NT2/D1 (cell line): ENCODE data around the gene NKD1.

ENCODE experiments used
- DNase-seq: peaks from one replicate; pipeline ENCODE4 v3.0.0-alpha.2; 2011; ENCODE audit warnings: low read depth, low spot score
- H3K27me3 ChIP-seq: 2 replicates; pipeline ENCODE4 v1.6.0; 2011; ENCODE audit warnings: mild to moderate bottlenecking; ENCODE audit not compliant: insufficient read length, insufficient read depth
- H3K36me3 ChIP-seq: 2 replicates; pipeline ENCODE4 v1.6.1; 2011; ENCODE audit warnings: mild to moderate bottlenecking, low read length, mixed read lengths; ENCODE audit not compliant: insufficient read depth, insufficient read length
- H3K4me1 ChIP-seq: 2 replicates; pipeline ENCODE4 v1.5.1; 2011; ENCODE audit not compliant: insufficient read depth, insufficient read length
- H3K4me3 ChIP-seq: 2 replicates; pipeline ENCODE4 v1.5.1; 2011; ENCODE audit warnings: low read depth; ENCODE audit not compliant: insufficient read length
- H3K9ac ChIP-seq: 2 replicates; pipeline ENCODE4 v1.6.0; 2011; ENCODE audit warnings: low read depth; ENCODE audit not compliant: insufficient read length
- H3K9me3 ChIP-seq: 2 replicates; pipeline ENCODE4 v1.5.1; 2011; ENCODE audit warnings: mild to moderate bottlenecking, low read length; ENCODE audit not compliant: insufficient read depth
- SUZ12 ChIP-seq: IDR thresholded peaks from 2 replicates; pipeline ENCODE4 v1.6.1; 2011; ENCODE audit not compliant: insufficient read length, insufficient read depth; ENCODE audit errors: extremely low read depth
- YY1 ChIP-seq: IDR thresholded peaks from 2 replicates; pipeline ENCODE4 v1.6.1; 2011; ENCODE audit not compliant: insufficient read length, insufficient read depth
- ZNF274 ChIP-seq: IDR thresholded peaks from 2 replicates; pipeline ENCODE4 v1.6.1; 2011; ENCODE audit warnings: mild to moderate bottlenecking, low read depth, low read length

Gene NKD1

DNA sequence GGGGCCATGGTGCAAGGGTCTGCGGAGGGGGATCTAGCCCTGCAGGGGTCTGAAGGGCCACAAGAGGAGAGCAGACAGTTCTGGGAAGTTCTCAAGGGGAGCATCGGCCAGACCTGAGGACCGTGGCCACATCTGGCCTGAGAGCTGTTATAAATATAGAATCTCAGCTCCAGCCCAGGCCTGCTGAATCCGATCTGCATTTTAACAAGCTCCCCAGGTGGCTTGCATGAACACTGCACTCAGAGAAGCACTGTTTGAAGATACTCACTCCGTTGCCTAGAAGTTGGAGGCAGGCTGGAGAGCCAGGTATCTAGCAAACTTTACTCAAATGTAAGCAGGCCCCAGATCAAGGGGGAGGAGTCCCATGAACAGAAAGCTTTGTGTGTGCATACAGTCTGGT lies 61.3 kb downstream of the NKD1 start:
- H3K27me3 ChIP-seq, result no peaks in the 10 kb centered on the region
- H3K9me3 ChIP-seq, result no peaks in the 10 kb centered on the region
- peaks cover 49% of the 10 kb centered on the region for H3K36me3 ChIP-seq
- no peak overlapping the region for H3K4me3 ChIP-seq
- H3K4me1 ChIP-seq, result peaks cover 13% of the 10 kb centered on the region
- TF ChIP-seq SUZ12 (no peak), YY1 (no peak), ZNF274 (no peak)
- no peak overlapping the region for H3K9ac ChIP-seq
- DNase-seq, result no peak

DNA sequence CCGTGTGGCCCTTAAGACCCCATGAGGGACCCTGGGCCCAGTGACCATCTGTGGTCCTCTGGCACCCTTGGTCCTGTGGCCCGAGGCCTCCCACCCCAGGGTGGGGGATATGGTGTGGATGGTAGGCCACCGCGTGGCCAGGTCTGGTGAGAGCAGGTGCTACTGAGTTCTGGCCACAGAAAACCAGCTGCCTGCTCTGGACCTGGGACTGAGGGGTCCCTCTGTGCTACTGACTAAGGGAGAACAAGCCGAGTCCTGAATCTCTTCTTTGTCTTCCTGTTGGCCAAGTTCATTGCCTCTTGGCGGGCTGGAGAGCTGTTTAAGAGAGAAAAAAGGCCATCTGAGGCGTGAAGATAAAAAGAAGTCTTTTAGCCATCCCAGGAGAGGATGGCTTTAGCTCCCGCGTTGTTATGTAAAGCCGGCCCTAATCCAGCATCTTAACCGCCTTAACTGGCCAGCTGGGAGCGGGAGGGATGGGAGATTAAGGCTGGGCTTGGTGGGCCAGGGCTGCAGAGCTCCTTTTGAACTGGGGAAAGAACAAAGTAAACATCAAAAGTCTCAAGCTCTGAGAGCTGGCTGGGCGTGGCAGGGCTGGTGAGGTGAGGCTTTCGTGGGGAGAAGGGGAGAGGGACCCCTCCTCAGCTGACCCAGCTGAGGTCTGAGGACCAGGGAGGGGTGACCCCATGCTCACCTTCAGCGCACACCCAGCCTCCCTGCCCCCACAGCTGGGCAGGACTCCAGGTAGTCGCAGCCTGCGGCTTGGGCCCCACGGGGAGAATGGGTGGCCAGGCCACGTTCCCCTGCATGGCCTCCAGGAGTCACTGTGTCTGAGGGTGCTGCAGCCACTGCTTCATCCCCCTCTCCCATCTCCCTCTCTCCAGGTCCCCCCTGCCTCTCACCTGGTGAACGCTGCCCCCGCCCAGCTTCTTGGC lies 62.4 kb downstream of the NKD1 start:
- no peaks in the 10 kb centered on the region for H3K27me3 ChIP-seq
- H3K36me3 ChIP-seq, result peaks cover 55% of the 10 kb centered on the region
- TF ChIP-seq ZNF274, result no peak
- TF ChIP-seq YY1, result no peak
- TF ChIP-seq SUZ12, result no peak
- peak; percentile 89 for DNase-seq
- peak overlapping the region; percentile 47 for H3K9ac ChIP-seq
- peaks cover 13% of the 10 kb centered on the region for H3K4me1 ChIP-seq
- H3K4me3 ChIP-seq, result no peak overlapping the region
- no peaks in the 10 kb centered on the region for H3K9me3 ChIP-seq

DNA sequence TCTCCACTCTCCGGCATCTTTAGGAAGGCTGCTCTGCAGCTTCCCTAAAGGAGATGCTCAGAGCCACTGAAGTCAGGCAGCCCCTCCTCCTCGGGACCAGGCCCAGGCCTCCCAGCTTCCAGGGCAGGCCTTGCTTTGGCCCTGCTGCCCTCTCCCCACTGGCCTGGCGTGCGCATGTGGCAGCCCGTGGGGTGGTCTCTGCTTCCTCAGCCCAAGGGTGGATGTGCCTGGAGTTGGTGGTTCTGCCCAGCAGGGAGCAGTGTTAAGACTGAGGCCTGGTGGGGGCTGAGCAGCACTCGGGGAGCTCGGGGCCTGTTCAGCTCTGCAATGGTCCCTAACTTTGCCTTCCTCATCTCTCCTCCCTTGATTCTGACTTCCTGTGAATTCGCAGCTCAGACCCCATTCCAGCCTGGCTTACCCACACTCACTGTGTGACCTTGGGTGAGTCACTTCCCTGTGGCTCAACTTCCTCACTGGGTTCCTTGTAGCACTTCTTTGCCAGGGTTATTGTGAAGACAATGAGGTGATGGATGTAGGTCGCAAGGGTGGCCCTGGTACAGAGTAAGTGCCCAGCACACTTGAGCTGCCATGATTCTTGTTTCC lies 63.2 kb downstream of the NKD1 start:
- no peaks in the 10 kb centered on the region for H3K9me3 ChIP-seq
- H3K4me1 ChIP-seq, result peaks cover 13% of the 10 kb centered on the region
- peak overlapping the region; percentile 9 for H3K9ac ChIP-seq
- DNase-seq, result no peak
- peaks cover 60% of the 10 kb centered on the region for H3K36me3 ChIP-seq
- no peak overlapping the region for H3K4me3 ChIP-seq
- TF ChIP-seq ZNF274, result no peak
- no peak for TF ChIP-seq SUZ12
- no peak for TF ChIP-seq YY1
- H3K27me3 ChIP-seq, result no peaks in the 10 kb centered on the region

DNA sequence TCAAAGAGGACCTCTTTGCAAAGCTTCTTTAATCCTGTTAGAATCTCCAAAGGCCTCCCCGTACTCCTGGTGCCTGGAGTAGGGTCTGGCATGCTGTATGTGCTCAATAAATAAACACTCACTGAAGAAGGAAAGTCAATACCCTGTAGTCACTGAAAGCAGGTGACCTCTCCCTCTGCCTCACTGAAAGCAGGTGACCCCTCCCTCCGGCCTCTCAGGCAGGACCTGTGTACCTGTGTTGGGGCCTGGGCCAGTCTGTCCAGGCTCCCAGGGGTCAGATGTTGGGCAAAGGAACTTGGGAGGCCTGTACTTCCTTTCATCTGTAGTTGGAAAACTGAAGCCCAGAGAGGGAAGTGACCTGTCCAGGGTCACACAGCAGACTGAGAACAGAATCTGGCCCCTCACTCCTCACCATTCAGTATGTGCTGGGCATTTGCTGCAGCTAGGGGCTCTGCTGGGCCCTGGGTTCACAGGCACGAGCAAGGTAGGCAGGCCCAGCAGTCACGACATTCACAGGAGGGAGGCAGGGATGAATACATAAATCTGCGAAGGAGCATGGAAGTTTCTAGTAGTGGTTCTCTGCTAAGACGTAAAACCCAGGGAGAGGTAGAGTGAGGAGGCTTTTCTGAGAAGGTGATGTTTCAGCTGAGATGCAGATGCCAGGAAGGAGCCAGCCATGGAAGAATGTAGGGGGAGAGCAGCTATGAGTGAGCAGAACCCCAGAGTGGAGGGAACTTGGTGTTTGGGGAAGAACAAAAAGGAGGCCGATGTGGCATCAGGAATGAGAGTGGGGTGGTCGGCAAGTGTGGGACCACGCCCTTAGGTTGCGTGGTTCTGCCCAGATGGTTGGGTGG lies 64.0 kb downstream of the NKD1 start:
- TF ChIP-seq ZNF274 (no peak), YY1 (no peak), SUZ12 (no peak)
- Histone ChIP-seq H3K4me3 (no peak overlapping the region), H3K9me3 (no peaks in the 10 kb centered on the region), H3K9ac (peak overlapping the region; percentile 39), H3K4me1 (peaks cover 18% of the 10 kb centered on the region), H3K36me3 (peaks cover 61% of the 10 kb centered on the region), H3K27me3 (no peaks in the 10 kb centered on the region)
- no peak for DNase-seq

DNA sequence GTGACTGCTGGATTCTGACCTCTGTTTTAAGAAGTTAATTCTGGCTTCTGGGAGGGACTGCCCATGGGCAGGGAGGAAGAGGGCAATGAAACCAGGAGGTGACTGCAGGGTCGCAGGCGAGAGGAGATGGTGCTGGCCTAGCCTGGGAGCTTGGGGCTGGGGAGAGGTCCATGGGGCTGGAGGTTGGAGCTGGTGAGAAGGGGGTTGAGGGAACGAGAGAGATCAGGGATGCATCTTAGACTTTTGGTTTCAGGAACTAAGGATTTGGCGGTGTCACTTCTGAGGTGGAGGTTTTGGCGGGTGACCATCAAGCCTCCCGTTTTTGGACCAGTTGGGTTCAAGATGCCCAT lies 64.6 kb downstream of the NKD1 start:
- Histone ChIP-seq H3K9me3 (no peaks in the 10 kb centered on the region), H3K27me3 (no peaks in the 10 kb centered on the region), H3K9ac (no peak overlapping the region), H3K36me3 (peaks cover 57% of the 10 kb centered on the region), H3K4me3 (no peak overlapping the region), H3K4me1 (peaks cover 24% of the 10 kb centered on the region)
- TF ChIP-seq ZNF274, result no peak
- TF ChIP-seq YY1, result no peak
- no peak for TF ChIP-seq SUZ12
- no peak for DNase-seq

DNA sequence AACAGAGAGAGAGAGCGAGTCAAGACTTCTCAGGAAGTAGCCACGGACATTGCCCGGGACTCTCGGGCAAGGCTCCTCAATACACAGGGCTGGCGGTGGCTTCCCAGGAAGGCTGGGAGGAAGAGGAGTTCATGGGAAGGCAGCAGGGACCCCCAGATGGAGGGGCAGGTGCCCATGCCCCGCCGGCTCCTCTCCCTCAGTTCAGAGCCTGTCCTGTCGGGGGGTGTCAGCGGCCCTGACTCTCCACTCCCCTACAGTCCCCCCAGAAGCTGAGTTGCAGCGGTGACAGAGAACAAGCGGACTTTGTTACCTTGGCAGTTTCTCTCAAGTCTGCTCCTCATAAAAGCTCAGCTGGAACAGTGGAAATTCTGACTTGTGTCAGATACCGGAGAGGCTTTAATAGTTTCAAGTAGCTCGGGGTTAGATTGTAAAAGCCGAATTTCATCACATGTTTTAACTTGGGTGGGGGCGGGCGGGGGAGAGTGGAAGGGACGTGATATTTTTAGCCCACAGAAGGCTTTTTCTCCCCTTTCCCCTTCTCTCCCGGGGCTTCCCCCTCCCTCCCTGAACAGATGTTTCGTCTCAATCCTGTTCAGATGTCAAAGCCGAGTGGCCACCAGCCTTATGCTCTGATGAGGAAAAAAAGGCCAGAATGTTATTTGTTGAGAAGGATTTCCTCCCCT lies 65.2 kb downstream of the NKD1 start:
- H3K9me3 ChIP-seq, result no peaks in the 10 kb centered on the region
- peaks cover 55% of the 10 kb centered on the region for H3K36me3 ChIP-seq
- H3K4me1 ChIP-seq, result peaks cover 28% of the 10 kb centered on the region
- DNase-seq, result no peak
- no peak for TF ChIP-seq ZNF274
- TF ChIP-seq YY1, result no peak
- TF ChIP-seq SUZ12, result no peak
- no peaks in the 10 kb centered on the region for H3K27me3 ChIP-seq
- no peak overlapping the region for H3K9ac ChIP-seq
- H3K4me3 ChIP-seq, result no peak overlapping the region
